Neural cell (in vitro differentiated cells): ENCODE data around the gene PSMA4. TPM values are rescaled to one million over a fixed set of nuclear protein-coding genes. Genes with fewer than 3 reads are reported as not detected.

Experiments used
- H2AFZ ChIP-seq: fragments of 200-600, 300-800 bp; sonication (generic), shearing (Covaris generic); 2 replicates; pipeline ENCODE4 v1.6.0; 2014; ENCODE audit warnings: low read depth, mild to moderate bottlenecking, antibody characterized with exemption, low read length, moderate library complexity
- H3F3A ChIP-seq: fragments of 200-600 bp; shearing (Covaris generic); 2 replicates; pipeline ENCODE4 v1.6.1; 2016; ENCODE audit warnings: mild to moderate bottlenecking, moderate library complexity, mixed read lengths, antibody characterized with exemption, low read length; ENCODE audit not compliant: insufficient read depth, poor library complexity, severe bottlenecking
- H3K27ac ChIP-seq: fragments of 200-600, 300-800 bp; sonication (generic), shearing (Covaris generic); 2 replicates; pipeline ENCODE4 v1.5.1; 2014; ENCODE audit warnings: mild to moderate bottlenecking, low read length, moderate library complexity
- H3K27me3 ChIP-seq: fragments of 300-800, 200-600 bp; sonication (generic), shearing (Covaris generic); 2 replicates; pipeline ENCODE4 v1.6.0; 2014; ENCODE audit warnings: mild to moderate bottlenecking, low read depth, low read length, moderate library complexity; ENCODE audit not compliant: insufficient read depth
- H3K36me3 ChIP-seq: fragments of 300-800, 200-600 bp; sonication (generic), shearing (Covaris generic); 2 replicates; pipeline ENCODE4 v1.5.1; 2014; ENCODE audit warnings: mild to moderate bottlenecking, antibody characterized with exemption, low read length, moderate library complexity; ENCODE audit not compliant: insufficient read depth
- H3K4me2 ChIP-seq: fragments of 300-800, 200-600 bp; sonication (generic), shearing (Covaris generic); 2 replicates; pipeline ENCODE4 v1.6.0; 2014; ENCODE audit warnings: mild to moderate bottlenecking, low read length
- H3K4me3 ChIP-seq: fragments of 300-800, 200-600 bp; sonication (generic), shearing (Covaris generic); 2 replicates; pipeline ENCODE4 v1.5.1; 2014; ENCODE audit warnings: mild to moderate bottlenecking, low read length, moderate library complexity
- H3K79me2 ChIP-seq: fragments of 200-600 bp; shearing (Covaris generic); replicated peaks from 2 replicates; pipeline ENCODE4 v1.6.0; 2014; ENCODE audit warnings: mild to moderate bottlenecking, low read length, moderate library complexity; ENCODE audit not compliant: insufficient read depth
- H3K9ac ChIP-seq: fragments of 300-800, 200-600 bp; sonication (generic), shearing (Covaris generic); 2 replicates; pipeline ENCODE4 v1.6.1; 2016; ENCODE audit warnings: mild to moderate bottlenecking, low read length, mixed read lengths
- H3K9me2 ChIP-seq: fragments of 200-600 bp; shearing (Covaris generic); 2 replicates; pipeline ENCODE4 v1.6.1; 2016; ENCODE audit warnings: mild to moderate bottlenecking, low read length, mixed read lengths; ENCODE audit not compliant: insufficient read depth
- H3K9me3 ChIP-seq: fragments of 200-600, 300-800 bp; sonication (generic), shearing (Covaris generic); 2 replicates; pipeline ENCODE4 v1.6.1; 2016; ENCODE audit warnings: mild to moderate bottlenecking, mixed run types, low read length, moderate library complexity, mixed read lengths
- H4K20me1 ChIP-seq: fragments of 200-600 bp; shearing (Covaris generic); 2 replicates; pipeline ENCODE4 v1.6.1; 2016; ENCODE audit warnings: mild to moderate bottlenecking, mixed run types; ENCODE audit not compliant: insufficient read depth
- CTCF ChIP-seq: fragments of 450-650 bp; IDR thresholded peaks from 2 replicates; pipeline ENCODE4 v1.5.1; 2014; ENCODE audit warnings: antibody characterized with exemption, mild to moderate bottlenecking, moderate library complexity; ENCODE audit not compliant: poor library complexity, severe bottlenecking
- EP300 ChIP-seq: fragments of 450-650 bp; conservative IDR thresholded peaks from 2 replicates; pipeline ENCODE4 v1.6.1; 2014; ENCODE audit warnings: antibody characterized with exemption, mild to moderate bottlenecking, moderate library complexity; ENCODE audit not compliant: poor library complexity, severe bottlenecking
- EZH2 ChIP-seq: fragments of 200-600, 300-800 bp; shearing (Covaris generic), sonication (generic); IDR thresholded peaks from 2 replicates; pipeline ENCODE4 v1.6.1; 2014; ENCODE audit warnings: antibody characterized with exemption, low read length, borderline replicate concordance, mild to moderate bottlenecking; ENCODE audit not compliant: insufficient read depth, poor library complexity, severe bottlenecking
- MXI1 ChIP-seq: fragments of 450-650 bp; conservative IDR thresholded peaks from 2 replicates; pipeline ENCODE4 v1.6.1; 2014; ENCODE audit warnings: antibody characterized with exemption, mild to moderate bottlenecking; ENCODE audit not compliant: poor library complexity, severe bottlenecking
- POLR2AphosphoS5 ChIP-seq: IDR thresholded peaks from 2 replicates; pipeline ENCODE4 v1.6.1; 2012
- RAD21 ChIP-seq: fragments of 450-650 bp; conservative IDR thresholded peaks from 2 replicates; pipeline ENCODE4 v1.6.1; 2014; ENCODE audit warnings: antibody characterized with exemption, mild to moderate bottlenecking, moderate library complexity
- REST ChIP-seq: IDR thresholded peaks from 2 replicates; pipeline ENCODE4 v1.6.1; 2012; ENCODE audit warnings: borderline replicate concordance
- SMC3 ChIP-seq: fragments of 450-650 bp; conservative IDR thresholded peaks from 2 replicates; pipeline ENCODE4 v1.6.1; 2014; ENCODE audit warnings: antibody characterized with exemption, mild to moderate bottlenecking, moderate library complexity; ENCODE audit not compliant: poor library complexity
- TAF1 ChIP-seq: IDR thresholded peaks from 2 replicates; pipeline ENCODE4 v1.6.1; 2012; ENCODE audit warnings: low read depth
- polyA plus RNA-seq: library from polyadenylated mRNA; depleted of rRNA; stranded (reverse); fragments of >200 nt; gene quantifications from 2 replicates; pipeline ENCODE4 v1.2.3, GENCODE V29; 2014

Gene PSMA4
- polyA plus RNA-seq, 1 donor from 2014 or later: 421 TPM

DNA sequence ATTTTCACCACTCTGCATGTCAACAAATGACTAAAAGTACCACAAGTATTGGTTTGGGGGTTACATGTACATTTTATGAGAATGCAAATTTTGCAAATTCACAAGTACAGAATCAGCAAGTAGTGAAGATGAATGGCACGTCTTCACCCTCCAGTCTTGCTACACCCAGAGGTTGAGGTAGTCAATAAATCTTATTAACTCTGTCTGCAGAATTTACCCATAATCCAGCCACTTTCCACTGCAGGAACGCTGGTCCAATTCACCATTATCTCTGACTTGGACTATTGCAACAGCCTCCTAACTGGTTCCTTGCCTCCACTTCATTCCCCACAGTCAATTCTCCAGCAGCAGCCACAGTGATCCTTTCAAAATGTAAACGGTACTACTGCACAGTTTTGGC, 10.6 kb downstream of the PSMA4 start:
- H3K9ac ChIP-seq: no peak overlapping the region
- H4K20me1 ChIP-seq: no peaks in the 10 kb centered on the region
- H3K9me2 ChIP-seq: no peaks in the 10 kb centered on the region
- H3K27me3 ChIP-seq: no peaks in the 10 kb centered on the region
- no peak overlapping the region for H3K4me3 ChIP-seq
- no peaks in the 10 kb centered on the region for H3F3A ChIP-seq
- no peaks in the 10 kb centered on the region for H3K9me3 ChIP-seq
- no peak overlapping the region for H2AFZ ChIP-seq
- H3K79me2 ChIP-seq: no peaks in the 10 kb centered on the region
- no peak overlapping the region for H3K4me2 ChIP-seq
- TF ChIP-seq TAF1 (no peak), POLR2AphosphoS5 (no peak), EZH2 (no peak), MXI1 (no peak), SMC3 (no peak), RAD21 (no peak), CTCF (no peak), EP300 (no peak), REST (no peak)
- H3K36me3 ChIP-seq: no peaks in the 10 kb centered on the region
- H3K27ac ChIP-seq: no peak overlapping the region

GRCh38 chr15:78551902-78552301, 11.7 kb downstream of the PSMA4 start:
- Histone ChIP-seq H3K9me3 (no peaks in the 10 kb centered on the region), H4K20me1 (no peaks in the 10 kb centered on the region), H3K4me2 (no peak overlapping the region)

More at GRCh38 chr15:78551902-78552301, 11.7 kb downstream of the PSMA4 start:
- H3K4me3 ChIP-seq: no peak overlapping the region
- H3K27me3 ChIP-seq: no peaks in the 10 kb centered on the region
- no peaks in the 10 kb centered on the region for H3F3A ChIP-seq
- no peaks in the 10 kb centered on the region for H3K36me3 ChIP-seq
- TF ChIP-seq EZH2 (no peak), POLR2AphosphoS5 (no peak), CTCF (no peak), MXI1 (no peak), RAD21 (no peak), SMC3 (no peak), EP300 (no peak), REST (no peak), TAF1 (no peak)
- no peak overlapping the region for H2AFZ ChIP-seq
- no peaks in the 10 kb centered on the region for H3K79me2 ChIP-seq
- no peak overlapping the region for H3K27ac ChIP-seq
- H3K9ac ChIP-seq: no peak overlapping the region
- H3K9me2 ChIP-seq: no peaks in the 10 kb centered on the region
